ENCODE results near the gene CCDC9B. TPM values are rescaled to one million over a fixed set of nuclear protein-coding genes. Genes with fewer than 3 reads are reported as not detected.
A peak's percentile ranks its signal among the peaks of the same experiment; 100 is the strongest.

Gene CCDC9B
- total and polyA plus RNA-seq, 7 donors, result 14.5 to 161 (median 87.0) TPM

DNA sequence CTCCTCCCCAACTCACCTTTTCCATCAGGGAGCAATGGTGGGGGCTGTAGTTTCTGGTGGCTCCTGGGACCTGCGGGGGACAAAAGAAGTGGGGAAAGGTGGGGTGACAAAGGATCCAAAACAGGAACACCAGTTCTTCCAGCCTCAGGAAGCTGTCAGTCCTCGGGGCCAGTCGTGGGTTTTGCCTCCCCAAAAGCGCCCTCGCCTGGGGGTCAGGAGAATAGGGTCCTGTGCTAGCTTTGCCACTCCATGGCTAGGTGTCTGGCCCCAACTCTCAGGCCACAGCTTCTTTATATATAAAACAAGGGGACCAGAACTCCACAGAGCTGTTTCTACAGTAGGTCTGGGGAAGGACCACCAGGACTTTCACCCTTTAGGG, 4.0 kb downstream of the CCDC9B start:
- no peak for DNase-seq
- intact Hi-C loops (cut with DNase I), result no loop called here
- peak overlapping the region; percentile 93 for H3K27ac ChIP-seq
- 70 to 83% (median 70%) methylated on average over 5 of the region's 5 CpGs for WGBS, 3 donors
- H3K4me3 ChIP-seq, result no peak overlapping the region
- ATAC-seq, result no peak
- H3K36me3 ChIP-seq (ENCODE audit: insufficient read depth in 1 of 2, low read depth in 1 of 2), result peaks cover 0 to 29% of the 10 kb centered on the region in 2 donors
- TF ChIP-seq, protein P1, sequence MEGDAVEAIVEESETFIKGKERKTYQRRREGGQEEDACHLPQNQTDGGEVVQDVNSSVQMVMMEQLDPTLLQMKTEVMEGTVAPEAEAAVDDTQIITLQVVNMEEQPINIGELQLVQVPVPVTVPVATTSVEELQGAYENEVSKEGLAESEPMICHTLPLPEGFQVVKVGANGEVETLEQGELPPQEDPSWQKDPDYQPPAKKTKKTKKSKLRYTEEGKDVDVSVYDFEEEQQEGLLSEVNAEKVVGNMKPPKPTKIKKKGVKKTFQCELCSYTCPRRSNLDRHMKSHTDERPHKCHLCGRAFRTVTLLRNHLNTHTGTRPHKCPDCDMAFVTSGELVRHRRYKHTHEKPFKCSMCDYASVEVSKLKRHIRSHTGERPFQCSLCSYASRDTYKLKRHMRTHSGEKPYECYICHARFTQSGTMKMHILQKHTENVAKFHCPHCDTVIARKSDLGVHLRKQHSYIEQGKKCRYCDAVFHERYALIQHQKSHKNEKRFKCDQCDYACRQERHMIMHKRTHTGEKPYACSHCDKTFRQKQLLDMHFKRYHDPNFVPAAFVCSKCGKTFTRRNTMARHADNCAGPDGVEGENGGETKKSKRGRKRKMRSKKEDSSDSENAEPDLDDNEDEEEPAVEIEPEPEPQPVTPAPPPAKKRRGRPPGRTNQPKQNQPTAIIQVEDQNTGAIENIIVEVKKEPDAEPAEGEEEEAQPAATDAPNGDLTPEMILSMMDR (IDR thresholded peaks at IDR 0.05), result no peak
- no peaks in the 10 kb centered on the region for H3K27me3 ChIP-seq (ENCODE audit: insufficient read depth in 3 of 3, low read length in 2 of 3)
- peaks cover 82% of the 10 kb centered on the region for H3K4me1 ChIP-seq
- no peaks in the 10 kb centered on the region for H3K9me3 ChIP-seq

DNA sequence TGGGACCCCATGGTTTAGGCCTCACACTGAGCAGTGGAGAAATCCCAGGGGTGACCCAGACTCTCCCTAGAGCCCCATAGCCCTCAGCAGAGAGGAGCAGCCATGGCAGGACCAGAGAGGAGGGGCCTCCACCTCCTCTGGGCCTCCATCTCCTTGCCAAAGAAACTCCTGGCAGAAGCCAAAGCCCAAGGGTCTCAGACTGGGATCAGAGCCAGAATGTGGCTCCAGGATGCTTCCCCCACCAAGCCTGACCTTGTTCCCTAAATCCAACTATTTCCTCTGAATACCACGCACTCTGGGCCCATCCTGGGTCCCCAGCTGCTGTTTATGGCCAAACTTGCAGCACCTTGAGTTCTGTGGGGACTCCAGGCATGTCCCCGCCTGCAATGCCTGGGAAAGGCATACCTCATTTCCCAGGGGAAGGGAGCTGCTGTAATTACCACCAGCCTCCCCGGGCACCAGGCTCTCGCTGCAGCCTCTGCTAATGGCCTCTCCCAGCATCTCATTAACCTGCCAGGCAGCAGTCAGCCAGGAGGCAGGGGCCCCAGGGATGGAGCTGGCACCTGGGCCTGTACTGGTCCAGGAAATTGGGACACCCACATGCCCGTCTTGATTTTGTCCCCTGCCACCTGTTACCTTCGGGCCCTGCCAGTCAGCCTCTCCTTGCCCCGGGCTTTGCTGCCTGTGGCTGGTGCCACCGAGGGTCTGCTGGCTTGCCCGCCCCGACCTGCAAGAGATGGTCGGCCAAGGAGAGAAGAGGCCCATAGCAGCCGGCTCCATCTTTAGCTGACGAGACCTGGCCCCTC, 4.6 kb downstream of the CCDC9B start:
- Histone ChIP-seq H3K9me3 (no peaks in the 10 kb centered on the region), H3K27ac (peak overlapping the region; percentile 73), H3K27me3 (ENCODE audit: insufficient read depth in 3 of 3, low read length in 2 of 3) (no peaks in the 10 kb centered on the region), H3K36me3 (ENCODE audit: insufficient read depth in 1 of 2, low read depth in 1 of 2) (peaks cover 0 to 29% of the 10 kb centered on the region in 2 donors), H3K4me3 (no peak overlapping the region), H3K4me1 (peaks cover 79% of the 10 kb centered on the region)
- no peak for DNase-seq
- intact Hi-C loops (cut with DNase I), result no loop called here
- ATAC-seq, result no peak
- TF ChIP-seq, protein P1 (IDR thresholded peaks at IDR 0.05), result no peak
- WGBS, 3 donors, result 64 to 77% (median 72%) methylated on average over 11 to 13 of the region's 13 CpGs

DNA sequence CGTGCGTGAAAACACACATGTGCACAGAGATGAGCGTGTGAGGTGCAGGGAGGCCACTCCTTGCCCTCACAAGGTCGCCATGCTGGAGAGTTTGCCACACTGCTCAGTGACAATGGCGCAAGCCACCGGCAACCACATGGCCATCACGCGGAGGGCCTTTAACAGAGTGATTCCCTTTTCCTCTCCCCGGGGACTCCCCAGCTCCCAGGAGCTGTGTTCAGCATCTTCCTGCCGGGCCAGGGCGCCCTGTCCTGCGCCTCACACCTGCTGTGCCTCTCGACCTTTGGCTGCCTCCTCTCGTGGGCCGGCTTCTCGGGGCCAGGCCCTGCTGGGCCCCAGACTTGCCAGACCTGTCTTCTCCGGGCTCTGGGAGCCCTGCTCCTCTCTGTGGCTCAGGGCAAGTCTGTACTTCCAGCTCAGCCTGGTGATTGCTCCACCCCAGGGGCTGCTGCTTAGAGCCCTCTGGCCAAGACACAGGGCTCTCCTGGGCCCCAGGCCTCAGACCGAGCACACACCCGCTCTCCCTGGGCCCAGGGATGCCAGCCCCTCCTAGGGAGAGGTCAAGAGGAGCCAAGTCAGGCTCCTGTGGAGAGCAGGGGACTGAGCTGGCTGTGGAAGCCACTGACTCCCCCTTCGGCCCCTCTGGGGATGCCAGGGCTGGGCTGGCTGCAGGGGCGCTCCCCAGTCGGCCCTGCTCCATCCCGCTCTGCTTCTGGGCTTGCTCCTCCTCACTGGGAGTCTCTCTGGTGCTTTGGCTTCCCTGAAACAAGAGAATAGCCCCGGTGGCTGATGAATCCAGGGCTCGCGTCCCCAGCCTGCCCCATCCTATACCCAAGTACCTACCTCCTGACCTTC, 5.6 kb downstream of the CCDC9B start:
- intact Hi-C loops (cut with DNase I), result no loop called here
- WGBS, 3 donors, result 60 to 71% (median 61%) methylated on average over 26 of the region's 26 CpGs
- Histone ChIP-seq H3K9me3 (no peaks in the 10 kb centered on the region), H3K27ac (peak overlapping the region; percentile 73), H3K36me3 (ENCODE audit: insufficient read depth in 1 of 2, low read depth in 1 of 2) (peaks cover 0 to 29% of the 10 kb centered on the region in 2 donors), H3K27me3 (ENCODE audit: insufficient read depth in 3 of 3, low read length in 2 of 3) (no peaks in the 10 kb centered on the region), H3K4me3 (no peak overlapping the region), H3K4me1 (peaks cover 80% of the 10 kb centered on the region)
- ATAC-seq, result no peak
- TF ChIP-seq, protein P1 (IDR thresholded peaks at IDR 0.05), result no peak
- peak in 1 of 2 donors; percentile 67 for DNase-seq

DNA sequence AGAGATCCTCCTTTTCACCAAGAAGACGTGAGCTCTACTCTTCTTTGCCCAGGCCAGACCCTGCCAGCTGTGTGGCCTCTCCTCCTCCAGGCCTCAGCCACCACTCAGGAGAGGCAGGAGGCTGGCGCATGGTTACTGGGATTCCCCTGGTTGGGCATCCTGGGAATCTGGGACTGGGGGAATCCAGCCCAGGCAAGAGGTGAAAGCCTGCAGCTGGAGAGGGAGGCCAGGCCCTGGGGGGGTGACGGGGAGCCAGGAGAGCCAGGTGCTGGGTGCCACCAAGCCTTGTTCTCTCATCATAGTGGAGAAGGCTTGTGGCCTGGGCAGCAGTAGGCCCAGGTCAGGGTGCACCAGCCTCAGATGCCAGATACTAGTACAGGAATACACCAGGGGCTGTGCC, 6.2 kb downstream of the CCDC9B start:
- Histone ChIP-seq H3K4me3 (no peak overlapping the region), H3K9me3 (no peaks in the 10 kb centered on the region), H3K36me3 (ENCODE audit: insufficient read depth in 1 of 2, low read depth in 1 of 2) (peaks cover 0 to 29% of the 10 kb centered on the region in 2 donors), H3K27ac (peak overlapping the region; percentile 73), H3K4me1 (peaks cover 81% of the 10 kb centered on the region), H3K27me3 (ENCODE audit: insufficient read depth in 3 of 3, low read length in 2 of 3) (no peaks in the 10 kb centered on the region)
- 63 to 77% (median 69%) methylated on average over 3 of the region's 3 CpGs for WGBS, 3 donors
- ATAC-seq (no peak), DNase-seq (no peak)
- TF ChIP-seq, protein P1 (IDR thresholded peaks at IDR 0.05), result no peak
- intact Hi-C loops (cut with DNase I), result no loop called here
